ENCODE data around the gene COA1. TPM values are rescaled to one million over a fixed set of nuclear protein-coding genes. Genes with fewer than 3 reads are reported as not detected.

The COA1 gene
- polyA plus RNA-seq, 3 donors = 25.6 to 57.8 (median 56.2) TPM

DNA sequence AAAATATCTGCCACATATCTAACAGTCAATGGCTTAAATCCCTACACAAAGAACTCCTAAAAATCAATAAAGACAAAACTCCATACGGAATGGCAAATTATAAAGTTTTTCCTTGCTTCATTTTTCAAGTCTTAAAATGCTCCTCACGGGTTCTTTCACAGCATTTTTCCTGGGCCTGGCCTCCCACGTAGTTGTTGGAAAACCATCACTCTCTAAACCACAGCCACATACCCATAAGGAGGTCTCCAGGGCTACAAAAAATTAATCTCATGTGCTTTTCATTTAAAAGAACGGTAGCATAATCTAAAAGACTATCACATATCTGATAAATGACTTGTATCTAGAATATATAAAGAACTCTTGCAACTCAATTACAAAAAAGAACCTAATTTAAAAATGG is 2.9 kb downstream of the COA1 start:
- DNase-seq = no peak
- H3K27ac Mint-ChIP-seq = no peak overlapping the region

DNA sequence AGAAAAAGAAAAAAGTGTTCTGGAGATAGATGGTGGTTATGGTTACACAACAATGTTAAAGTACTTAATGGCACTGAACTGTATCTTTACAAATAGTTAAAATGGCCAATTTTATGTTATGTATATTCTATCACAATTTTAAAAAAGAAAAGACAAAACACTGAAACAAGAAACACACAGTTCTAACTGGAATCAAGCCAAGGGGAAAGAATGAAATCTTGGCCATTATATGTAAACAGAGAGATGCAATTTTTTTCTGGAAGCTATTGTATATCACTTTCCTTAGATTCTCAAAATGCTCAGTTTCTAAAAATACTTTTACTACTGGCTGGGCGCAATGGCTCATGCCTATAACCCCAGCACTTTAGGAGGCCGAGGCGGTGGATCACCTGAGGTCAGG is 4.1 kb downstream of the COA1 start:
- no peaks in the 10 kb centered on the region for H3K27me3 Mint-ChIP-seq (ENCODE audit: low read depth in 3 of 3)
- H3K9me3 ChIP-seq (replicated peaks in 1 of 2; ENCODE audit: control insufficient read depth in 1 of 2, insufficient read depth in 1 of 2, low read length in 2 of 2) = no peaks in the 10 kb centered on the region
- 100% methylated on average over 2 of the region's 3 CpGs for WGBS (ENCODE audit: insufficient coverage)
- TF ChIP-seq, protein P1, sequence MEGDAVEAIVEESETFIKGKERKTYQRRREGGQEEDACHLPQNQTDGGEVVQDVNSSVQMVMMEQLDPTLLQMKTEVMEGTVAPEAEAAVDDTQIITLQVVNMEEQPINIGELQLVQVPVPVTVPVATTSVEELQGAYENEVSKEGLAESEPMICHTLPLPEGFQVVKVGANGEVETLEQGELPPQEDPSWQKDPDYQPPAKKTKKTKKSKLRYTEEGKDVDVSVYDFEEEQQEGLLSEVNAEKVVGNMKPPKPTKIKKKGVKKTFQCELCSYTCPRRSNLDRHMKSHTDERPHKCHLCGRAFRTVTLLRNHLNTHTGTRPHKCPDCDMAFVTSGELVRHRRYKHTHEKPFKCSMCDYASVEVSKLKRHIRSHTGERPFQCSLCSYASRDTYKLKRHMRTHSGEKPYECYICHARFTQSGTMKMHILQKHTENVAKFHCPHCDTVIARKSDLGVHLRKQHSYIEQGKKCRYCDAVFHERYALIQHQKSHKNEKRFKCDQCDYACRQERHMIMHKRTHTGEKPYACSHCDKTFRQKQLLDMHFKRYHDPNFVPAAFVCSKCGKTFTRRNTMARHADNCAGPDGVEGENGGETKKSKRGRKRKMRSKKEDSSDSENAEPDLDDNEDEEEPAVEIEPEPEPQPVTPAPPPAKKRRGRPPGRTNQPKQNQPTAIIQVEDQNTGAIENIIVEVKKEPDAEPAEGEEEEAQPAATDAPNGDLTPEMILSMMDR (IDR thresholded peaks at IDR 0.05) = no peak
- H3K4me1 Mint-ChIP-seq = peaks cover 37% of the 10 kb centered on the region
- DNase-seq = no peak
- no peaks in the 10 kb centered on the region for H3K36me3 ChIP-seq (replicated peaks in 1 of 2; ENCODE audit: control insufficient read depth in 1 of 2, insufficient read depth in 2 of 2, low read length in 2 of 2)
- H4K20me1 ChIP-seq (ENCODE audit: insufficient read depth, low read length) = peaks cover 26% of the 10 kb centered on the region
- no peaks in the 10 kb centered on the region for H3K27me3 ChIP-seq (ENCODE audit: control insufficient read depth in 2 of 2, insufficient read depth in 2 of 2, low read length in 2 of 2)
- no peak overlapping the region for H3K27ac ChIP-seq (ENCODE audit: low read depth in 1 of 2, low read length in 2 of 2)
- no peak overlapping the region for H3K4me2 ChIP-seq (replicated peaks; ENCODE audit: extremely low read depth, low read length, poor library complexity, severe bottlenecking)
- H3K9ac ChIP-seq (ENCODE audit: insufficient read depth, low read length, poor library complexity, severe bottlenecking) = no peak overlapping the region
- intact Hi-C loops (cut with micrococcal nuclease) = loop anchor here in 1 of 2 donors (10.0 kb wide), 2 partner anchors 70 to 110 kb away; no protein-coding TSS in a partner anchor
- peaks cover 6 to 10% of the 10 kb centered on the region in 2 donors for H3K36me3 Mint-ChIP-seq
- H3K9me3 Mint-ChIP-seq = no peaks in the 10 kb centered on the region
- H3K4me3 Mint-ChIP-seq = no peak overlapping the region
- peaks cover 11 to 21% of the 10 kb centered on the region in 2 donors for H3K4me1 ChIP-seq (ENCODE audit: control insufficient read depth in 1 of 2, insufficient read depth in 2 of 2, low read length in 2 of 2)
- no peak overlapping the region for H2AFZ ChIP-seq (ENCODE audit: insufficient read depth, low read depth, low read length, poor library complexity, severe bottlenecking)
- no peak overlapping the region for H3K4me3 ChIP-seq (replicated peaks in 1 of 3; ENCODE audit: low read depth in 2 of 3, low read length in 3 of 3)
- H3K79me2 ChIP-seq (ENCODE audit: insufficient read depth, low read length) = peaks cover 87% of the 10 kb centered on the region
- H3K27ac Mint-ChIP-seq = peak overlapping the region in 1 of 7 donors; percentile 43

More for the DNA sequence above, 2.9 kb downstream of the COA1 start:
- no peaks in the 10 kb centered on the region for H3K9me3 ChIP-seq (replicated peaks in 1 of 2; ENCODE audit: control insufficient read depth in 1 of 2, insufficient read depth in 1 of 2, low read length in 2 of 2)
- no peak overlapping the region for H3K4me2 ChIP-seq (replicated peaks; ENCODE audit: extremely low read depth, low read length, poor library complexity, severe bottlenecking)
- H3K36me3 ChIP-seq (replicated peaks in 1 of 2; ENCODE audit: control insufficient read depth in 1 of 2, insufficient read depth in 2 of 2, low read length in 2 of 2) = no peaks in the 10 kb centered on the region
- no peak overlapping the region for H2AFZ ChIP-seq (ENCODE audit: insufficient read depth, low read depth, low read length, poor library complexity, severe bottlenecking)
- intact Hi-C loops (cut with micrococcal nuclease) = loop anchor here in 1 of 2 donors (10.0 kb wide), 2 partner anchors 68 to 108 kb away; no protein-coding TSS in a partner anchor
- H3K27me3 ChIP-seq (ENCODE audit: control insufficient read depth in 2 of 2, insufficient read depth in 2 of 2, low read length in 2 of 2) = no peaks in the 10 kb centered on the region
- WGBS (ENCODE audit: insufficient coverage) = 77% methylated on average over 3 of the region's 4 CpGs
- no peak overlapping the region for H3K4me3 ChIP-seq (replicated peaks in 1 of 3; ENCODE audit: low read depth in 2 of 3, low read length in 3 of 3)
- peaks cover 11 to 21% of the 10 kb centered on the region in 2 donors for H3K4me1 ChIP-seq (ENCODE audit: control insufficient read depth in 1 of 2, insufficient read depth in 2 of 2, low read length in 2 of 2)
- TF ChIP-seq, protein P1 (IDR thresholded peaks at IDR 0.05) = no peak
- H3K36me3 Mint-ChIP-seq = peaks cover 3 to 7% of the 10 kb centered on the region in 2 donors
- H3K9me3 Mint-ChIP-seq = no peaks in the 10 kb centered on the region
- H3K4me3 Mint-ChIP-seq = no peak overlapping the region
- no peak overlapping the region for H3K9ac ChIP-seq (ENCODE audit: insufficient read depth, low read length, poor library complexity, severe bottlenecking)
- peaks cover 15% of the 10 kb centered on the region for H4K20me1 ChIP-seq (ENCODE audit: insufficient read depth, low read length)
- peaks cover 38% of the 10 kb centered on the region for H3K4me1 Mint-ChIP-seq
- peaks cover 75% of the 10 kb centered on the region for H3K79me2 ChIP-seq (ENCODE audit: insufficient read depth, low read length)
- H3K27me3 Mint-ChIP-seq (ENCODE audit: low read depth in 3 of 3) = peaks cover 0 to under 1% (median under 1%) of the 10 kb centered on the region in 3 donors
- no peak overlapping the region for H3K27ac ChIP-seq (ENCODE audit: low read depth in 1 of 2, low read length in 2 of 2)
